Bronchial epithelial cell (primary cell): ENCODE data around the gene UROS. TPM values are rescaled to one million over a fixed set of nuclear protein-coding genes. Genes with fewer than 3 reads are reported as not detected.
A peak's percentile ranks its signal among the peaks of the same experiment; 100 is the strongest.

Source experiments
- DNase-seq: peaks from one replicate; pipeline ENCODE4 v3.0.0-alpha.2; 2010; ENCODE audit warnings: low read depth
- FAIRE-seq: peaks from 2 replicates; lab custom pipeline; 2011; peaks lifted over from hg19 to GRCh38; lab: Jason Lieb, UNC
- H3K27me3 ChIP-seq: 2 replicates; pipeline ENCODE4 v1.5.1; 2011; ENCODE audit warnings: low read length; ENCODE audit not compliant: control insufficient read depth, insufficient read depth
- H3K36me3 ChIP-seq: 2 replicates; pipeline ENCODE4 v1.5.1; 2011; ENCODE audit warnings: low read length; ENCODE audit not compliant: control insufficient read depth, insufficient read depth
- H3K4me3 ChIP-seq: 2 replicates; pipeline ENCODE4 v1.5.1; 2011; ENCODE audit warnings: mild to moderate bottlenecking, low read depth, low read length, control low read depth
- CTCF ChIP-seq: IDR thresholded peaks from 2 replicates; pipeline ENCODE4 v1.5.1; 2011; ENCODE audit warnings: mild to moderate bottlenecking, moderate library complexity, low read length, control low read depth, inconsistent platforms; ENCODE audit not compliant: insufficient read depth, severe bottlenecking
- total RNA-seq: library from RNA; depleted of rRNA; stranded (reverse); fragments of >200 nt; gene quantifications from 2 replicates; pipeline ENCODE4 v1.2.1, GENCODE V29; 2014

UROS gene
- total RNA-seq, 1 donor from 2014 or later: 17.4 TPM

GRCh38 chr10:125828311-125828710 lies 5.3 kb upstream of the UROS start:
- Histone ChIP-seq H3K36me3 (peaks cover 22% of the 10 kb centered on the region), H3K27me3 (no peaks in the 10 kb centered on the region), H3K4me3 (no peak overlapping the region)
- no peak for TF ChIP-seq CTCF
- FAIRE-seq (no peak), DNase-seq (no peak)

DNA sequence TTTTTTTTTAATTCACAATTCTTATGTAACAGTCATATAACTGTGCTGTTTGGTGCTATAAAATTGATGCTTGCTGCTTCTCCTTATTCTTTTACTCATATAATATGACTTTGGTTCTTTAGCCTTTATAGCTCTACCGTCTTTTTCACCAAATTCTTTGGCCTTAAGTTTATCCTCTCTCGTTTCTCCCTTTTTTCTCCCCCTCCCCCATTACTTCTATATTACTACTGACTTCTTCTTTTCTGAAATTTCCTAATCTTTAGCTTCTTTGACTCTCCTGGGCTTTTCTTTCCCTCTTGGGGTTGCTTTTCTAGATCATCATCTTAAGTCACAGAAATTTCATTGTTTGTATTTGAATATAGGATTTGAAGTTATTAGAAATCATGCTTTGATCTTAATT lies 4.1 kb upstream of the UROS start:
- Histone ChIP-seq H3K4me3 (no peak overlapping the region), H3K27me3 (no peaks in the 10 kb centered on the region), H3K36me3 (peaks cover 16% of the 10 kb centered on the region)
- TF ChIP-seq CTCF: no peak
- DNase-seq (no peak), FAIRE-seq (no peak)

DNA sequence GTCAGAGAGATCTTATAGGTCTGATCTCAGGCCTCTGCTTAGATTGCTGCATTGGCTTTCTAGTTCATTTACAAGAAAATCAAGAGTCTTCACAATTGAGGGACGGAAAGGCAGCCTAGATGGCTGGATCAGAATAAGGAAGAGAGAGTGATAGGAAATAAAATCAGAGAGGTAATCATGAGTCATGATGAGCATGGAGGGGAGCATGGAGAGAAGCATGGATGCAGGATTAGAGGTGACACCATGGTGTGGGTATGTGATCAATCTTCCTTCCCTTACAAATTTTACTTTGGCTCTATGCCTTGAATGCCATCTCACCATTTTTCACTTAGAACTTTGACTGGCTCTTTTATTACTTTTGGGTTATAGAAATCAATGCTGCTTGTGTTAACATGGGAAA lies 1.7 kb upstream of the UROS start:
- H3K27me3 ChIP-seq: no peaks in the 10 kb centered on the region
- peaks cover 11% of the 10 kb centered on the region for H3K36me3 ChIP-seq
- FAIRE-seq (no peak), DNase-seq (peak; percentile 66)
- no peak for TF ChIP-seq CTCF
- H3K4me3 ChIP-seq: peak overlapping the region; percentile 77

- DNase-seq (no peak), FAIRE-seq (no peak)
- Histone ChIP-seq H3K36me3 (peaks cover 7% of the 10 kb centered on the region), H3K27me3 (no peaks in the 10 kb centered on the region), H3K4me3 (peak overlapping the region; percentile 77)
- no peak for TF ChIP-seq CTCF
These were observed 699 bp upstream of the UROS start for GRCh38 chr10:125823663-125824251.

DNA sequence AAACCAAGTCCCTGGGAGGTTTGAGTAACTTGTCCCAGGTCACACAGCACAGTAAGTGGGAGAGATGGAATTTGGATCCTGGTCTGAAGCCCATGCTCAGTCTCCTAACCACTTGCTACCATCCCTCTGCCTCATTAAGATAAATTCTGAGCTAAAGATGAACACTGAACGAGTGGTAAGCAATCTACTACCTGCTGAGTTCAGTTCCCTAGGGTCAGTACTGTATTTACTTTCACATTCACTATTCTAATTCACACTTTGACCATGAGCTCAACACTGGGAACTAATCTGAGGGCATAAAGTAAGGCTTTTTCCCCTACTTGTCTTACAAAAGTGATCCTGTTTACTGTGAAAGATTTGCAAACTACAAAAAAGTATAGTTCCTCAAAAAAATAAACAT lies 2.4 kb downstream of the UROS start:
- Histone ChIP-seq H3K27me3 (no peaks in the 10 kb centered on the region), H3K4me3 (no peak overlapping the region), H3K36me3 (peaks cover under 1% of the 10 kb centered on the region)
- TF ChIP-seq CTCF: no peak
- DNase-seq (no peak), FAIRE-seq (no peak)
